ENCODE data around the gene NFASC. TPM values are rescaled to one million over a fixed set of nuclear protein-coding genes. Genes with fewer than 3 reads are reported as not detected.

NFASC gene
- polyA plus RNA-seq, 3 donors = 0.08 TPM; not detected in 2

GRCh38 chr1:204837440-204838084 is 33.1 kb upstream of the NFASC start:
- no peak for DNase-seq
- Histone ChIP-seq H3K4me3 (replicated peaks in 1 of 3; ENCODE audit: low read depth in 2 of 3, low read length in 3 of 3) (no peak overlapping the region), H3K9me3 (replicated peaks in 1 of 2; ENCODE audit: control insufficient read depth in 1 of 2, insufficient read depth in 1 of 2, low read length in 2 of 2) (no peaks in the 10 kb centered on the region), H3K27ac (ENCODE audit: low read depth in 1 of 2, low read length in 2 of 2) (no peak overlapping the region), H2AFZ (ENCODE audit: insufficient read depth, low read depth, low read length, poor library complexity, severe bottlenecking) (no peak overlapping the region), H3K9ac (ENCODE audit: insufficient read depth, low read length, poor library complexity, severe bottlenecking) (no peak overlapping the region), H4K20me1 (ENCODE audit: insufficient read depth, low read length) (no peaks in the 10 kb centered on the region), H3K27me3 (ENCODE audit: control insufficient read depth in 2 of 2, insufficient read depth in 2 of 2, low read length in 2 of 2) (peaks cover 0 to 2% of the 10 kb centered on the region in 2 donors), H3K79me2 (ENCODE audit: insufficient read depth, low read length) (no peaks in the 10 kb centered on the region), H3K36me3 (replicated peaks in 1 of 2; ENCODE audit: control insufficient read depth in 1 of 2, insufficient read depth in 2 of 2, low read length in 2 of 2) (no peaks in the 10 kb centered on the region), H3K4me2 (replicated peaks; ENCODE audit: extremely low read depth, low read length, poor library complexity, severe bottlenecking) (no peak overlapping the region), H3K4me1 (ENCODE audit: control insufficient read depth in 1 of 2, insufficient read depth in 2 of 2, low read length in 2 of 2) (no peaks in the 10 kb centered on the region)
- TF ChIP-seq CTCF (IDR thresholded peaks at IDR 0.05) = no peak
- 20% methylated on average over 4 of the region's 7 CpGs for WGBS (ENCODE audit: insufficient coverage)
- Mint-ChIP-seq H3K4me3 (no peak overlapping the region), H3K4me1 (no peaks in the 10 kb centered on the region), H3K36me3 (no peaks in the 10 kb centered on the region), H3K9me3 (no peaks in the 10 kb centered on the region), H3K27me3 (ENCODE audit: low read depth in 3 of 3) (peaks cover 4 to 11% (median 8%) of the 10 kb centered on the region in 3 donors), H3K27ac (no peak overlapping the region)
- intact Hi-C loops (cut with micrococcal nuclease) = no loop called here

GRCh38 chr1:204841316-204841715 is 29.3 kb upstream of the NFASC start:
- no peaks in the 10 kb centered on the region for H3K9me3 Mint-ChIP-seq
- Histone ChIP-seq H3K9me3 (replicated peaks in 1 of 2; ENCODE audit: control insufficient read depth in 1 of 2, insufficient read depth in 1 of 2, low read length in 2 of 2) (no peaks in the 10 kb centered on the region), H3K4me2 (replicated peaks; ENCODE audit: extremely low read depth, low read length, poor library complexity, severe bottlenecking) (no peak overlapping the region), H3K9ac (ENCODE audit: insufficient read depth, low read length, poor library complexity, severe bottlenecking) (no peak overlapping the region), H2AFZ (ENCODE audit: insufficient read depth, low read depth, low read length, poor library complexity, severe bottlenecking) (no peak overlapping the region), H4K20me1 (ENCODE audit: insufficient read depth, low read length) (no peaks in the 10 kb centered on the region), H3K27me3 (ENCODE audit: control insufficient read depth in 2 of 2, insufficient read depth in 2 of 2, low read length in 2 of 2) (no peaks in the 10 kb centered on the region), H3K79me2 (ENCODE audit: insufficient read depth, low read length) (no peaks in the 10 kb centered on the region), H3K27ac (ENCODE audit: low read depth in 1 of 2, low read length in 2 of 2) (no peak overlapping the region), H3K4me1 (ENCODE audit: control insufficient read depth in 1 of 2, insufficient read depth in 2 of 2, low read length in 2 of 2) (no peaks in the 10 kb centered on the region), H3K36me3 (replicated peaks in 1 of 2; ENCODE audit: control insufficient read depth in 1 of 2, insufficient read depth in 2 of 2, low read length in 2 of 2) (no peaks in the 10 kb centered on the region), H3K4me3 (replicated peaks in 1 of 3; ENCODE audit: low read depth in 2 of 3, low read length in 3 of 3) (no peak overlapping the region)
- no peak overlapping the region for H3K4me3 Mint-ChIP-seq
- WGBS (ENCODE audit: insufficient coverage) = no CpG with 5 or more reads among the region's 1 CpG
- peaks cover 3 to 16% (median 8%) of the 10 kb centered on the region in 3 donors for H3K27me3 Mint-ChIP-seq (ENCODE audit: low read depth in 3 of 3)
- TF ChIP-seq CTCF (IDR thresholded peaks at IDR 0.05) = no peak
- no peak overlapping the region for H3K27ac Mint-ChIP-seq
- no peaks in the 10 kb centered on the region for H3K36me3 Mint-ChIP-seq
- no peak for DNase-seq
- no peaks in the 10 kb centered on the region for H3K4me1 Mint-ChIP-seq
- intact Hi-C loops (cut with micrococcal nuclease) = no loop called here

Measured in CD14-positive monocyte (primary cell).